ENCODE results near the gene CYFIP2. TPM values are rescaled to one million over a fixed set of nuclear protein-coding genes. Genes with fewer than 3 reads are reported as not detected.

Gene CYFIP2
- total and polyA plus RNA-seq, 2 of the 13 experiments (the other 11 are each of a cell fraction or from before 2014, with no cell fraction given) = 22.6 to 30.3 TPM

- peak; percentile 93 for TF ChIP-seq SMC3 (IDR thresholded peaks at IDR 0.05; ENCODE audit: low read length)
- TF ChIP-seq ZBTB7A (CRISPR knock-in tag; IDR thresholded peaks at IDR 0.05) = no peak
- 0 out of 2 replicates have a peak, but pooled peaks have one; percentile 32 for TF ChIP-seq FOSL2 (CRISPR knock-in tag; IDR thresholded peaks at IDR 0.05)
- no peak for TF ChIP-seq CAMTA2 (CRISPR knock-in tag; IDR thresholded peaks at IDR 0.05; ENCODE audit: borderline replicate concordance)
- TF ChIP-seq ZNF232 (CRISPR knock-in tag; IDR thresholded peaks at IDR 0.05; ENCODE audit: borderline replicate concordance) = no peak
- peak; percentile 85 for TF ChIP-seq CTCF (CRISPR knock-in tag; IDR thresholded peaks at IDR 0.05)
- no peak for TF ChIP-seq ATF5 (CRISPR knock-in tag; IDR thresholded peaks at IDR 0.05; ENCODE audit: low read depth)
- no peak for TF ChIP-seq ATM (IDR thresholded peaks at IDR 0.05; ENCODE audit: borderline replicate concordance)
- TF ChIP-seq XRCC5 (optimal IDR thresholded peaks at IDR 0.05; ENCODE audit: low read length) = peak; percentile 38
- 0 out of 2 replicates have a peak, but pooled peaks have one; percentile 23 for TF ChIP-seq ZBTB33 (CRISPR knock-in tag; IDR thresholded peaks at IDR 0.05)
- no peak for TF ChIP-seq ZNF367 (CRISPR knock-in tag; IDR thresholded peaks at IDR 0.05; ENCODE audit: borderline replicate concordance)
- TF ChIP-seq BORCS8-MEF2B (CRISPR knock-in tag; IDR thresholded peaks at IDR 0.05) = no peak
- TF ChIP-seq ZNF512 (CRISPR knock-in tag; IDR thresholded peaks at IDR 0.05) = no peak
- TF ChIP-seq PITX1 (CRISPR knock-in tag; IDR thresholded peaks at IDR 0.05) = no peak
- no peak for TF ChIP-seq ZNF790 (CRISPR knock-in tag; IDR thresholded peaks at IDR 0.05; ENCODE audit: borderline replicate concordance)
- TF ChIP-seq STAG1 (CRISPR knock-in tag; IDR thresholded peaks at IDR 0.05) = peak; percentile 75
- TF ChIP-seq NCOA1 (CRISPR knock-in tag; IDR thresholded peaks at IDR 0.05) = no peak
- TF ChIP-seq ARHGAP35 (CRISPR knock-in tag; IDR thresholded peaks at IDR 0.05; ENCODE audit: borderline replicate concordance) = no peak
- no peak for TF ChIP-seq MIER2 (CRISPR knock-in tag; IDR thresholded peaks at IDR 0.05)
- no peak for TF ChIP-seq ZNF121 (CRISPR knock-in tag; IDR thresholded peaks at IDR 0.05)
- no peak for TF ChIP-seq LBX2 (CRISPR knock-in tag; IDR thresholded peaks at IDR 0.05; ENCODE audit: borderline replicate concordance)
- TF ChIP-seq XBP1 (CRISPR knock-in tag; IDR thresholded peaks at IDR 0.05) = no peak
- peak; percentile 71 for TF ChIP-seq RAD21 (CRISPR knock-in tag; IDR thresholded peaks at IDR 0.05)
- no peak for TF ChIP-seq SKI (IDR thresholded peaks at IDR 0.05; ENCODE audit: partially characterized antibody)
- no peak for TF ChIP-seq SMARCE1 (IDR thresholded peaks at IDR 0.05; ENCODE audit: borderline replicate concordance)
These were observed 46.6 kb downstream of the CYFIP2 start (continued) for GRCh38 chr5:157312492-157312891.
